ENCODE measurements around the gene P2RY10. TPM values are rescaled to one million over a fixed set of nuclear protein-coding genes. Genes with fewer than 3 reads are reported as not detected.

P2RY10 gene
- total and polyA plus RNA-seq, 2 donors (not counting 3 experiments of a cell fraction or from before 2014, with no cell fraction given), result not detected

DNA sequence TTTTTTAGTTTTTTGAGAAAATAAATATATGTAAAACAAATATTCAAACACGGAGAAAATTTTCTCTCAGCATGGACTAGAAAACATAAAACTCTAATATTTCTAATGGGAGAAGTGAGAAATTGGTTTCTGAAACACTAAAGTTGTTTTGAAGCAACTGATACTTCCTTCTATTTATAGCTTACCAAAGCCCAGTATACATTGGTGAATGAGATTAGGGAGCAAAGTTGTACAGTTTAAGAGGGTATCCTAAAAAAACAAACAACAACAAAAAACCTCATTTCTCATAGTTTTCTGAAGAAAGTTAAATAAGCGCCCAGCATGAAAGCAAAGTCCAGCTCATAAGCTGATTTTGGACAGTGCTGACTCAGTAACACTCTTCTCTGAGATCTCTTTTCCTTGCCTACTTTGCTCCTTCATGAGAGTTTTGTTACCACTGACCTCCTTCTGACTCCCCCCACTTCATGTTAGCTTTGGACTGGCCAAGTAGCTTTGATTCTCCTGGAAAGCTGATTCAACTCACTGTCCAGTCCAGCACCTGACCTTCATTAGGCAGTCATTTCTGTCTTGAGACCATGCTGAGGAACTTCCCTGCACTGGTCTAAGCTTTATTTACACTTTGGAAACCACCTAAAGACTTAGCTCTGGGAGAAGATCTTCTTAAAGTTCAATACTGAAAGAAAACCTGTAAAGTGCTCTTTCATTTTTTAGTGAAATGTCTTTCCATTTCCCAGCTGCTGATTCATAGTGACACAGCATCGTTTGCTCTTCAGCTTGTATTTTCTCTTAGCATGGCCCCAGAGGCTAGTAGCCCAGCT is 21.8 kb upstream of the P2RY10 start:
- CTCF ChIA-PET, result no interaction called here

More for the DNA sequence above, 21.8 kb upstream of the P2RY10 start:
- intact Hi-C loops (cut with micrococcal nuclease), result no loop called here
- no peak overlapping the region for H3K4me2 ChIP-seq (ENCODE audit: insufficient read depth, low read length)
- BruUV-seq (replicated peaks), result no TSS peak
- dilution Hi-C loops (cut with MboI; ENCODE audit: extremely low pct_ligation_motif_present, low sequenced_read_pairs), result no loop called here
- TF ChIP-seq MAX (IDR thresholded peaks at IDR 0.05; ENCODE audit: insufficient read depth, insufficient read length) (no peak), CTCF (IDR thresholded peaks at IDR 0.05; ENCODE audit: extremely low read depth in 1 of 2, insufficient read depth in 1 of 2, low read depth in 1 of 2, low read length in 2 of 2) (no peak), JUN (IDR thresholded peaks at IDR 0.05; ENCODE audit: borderline replicate concordance, insufficient read depth, insufficient read length, low read depth) (no peak), MYC (IDR thresholded peaks at IDR 0.05; ENCODE audit: low read depth, low read length) (no peak), GATA2 (IDR thresholded peaks at IDR 0.05; ENCODE audit: insufficient read depth, insufficient read length, low read depth, low read length) (no peak), POLR2A (IDR thresholded peaks at IDR 0.05; ENCODE audit: low read depth, low read length) (no peak), POLR2AphosphoS5 (IDR thresholded peaks at IDR 0.05; ENCODE audit: insufficient read depth, low read depth, low read length) (no peak), EZH2 (IDR thresholded peaks at IDR 0.05; ENCODE audit: borderline replicate concordance, low read depth, low read length, severe bottlenecking) (no peak), FOS (IDR thresholded peaks at IDR 0.05; ENCODE audit: borderline replicate concordance, insufficient read depth, low read length) (no peak)
- no peak overlapping the region for H3K27ac ChIP-seq (ENCODE audit: insufficient read depth, low read depth, low read length)
- no peaks in the 10 kb centered on the region for H4K20me1 ChIP-seq (replicated peaks; ENCODE audit: control insufficient read depth, extremely low read depth, insufficient read depth, low read length)
- H3K4me3 ChIP-seq (replicated peaks in 1 of 3; ENCODE audit: insufficient read depth in 1 of 3, low read depth in 1 of 3, low read length in 3 of 3), result no peak overlapping the region
- no peak overlapping the region for H2AFZ ChIP-seq (ENCODE audit: low read depth, low read length)
- H3K9ac ChIP-seq (replicated peaks; ENCODE audit: extremely low read depth, insufficient read depth, low read length), result no peak overlapping the region
- no peaks in the 10 kb centered on the region for H3K79me2 ChIP-seq (ENCODE audit: control insufficient read depth, insufficient read depth, low read length)
- no peaks in the 10 kb centered on the region for H3K9me1 ChIP-seq (replicated peaks; ENCODE audit: control insufficient read depth, extremely low read depth, insufficient read depth, low read length)
- H3K36me3 ChIP-seq (ENCODE audit: control insufficient read depth in 2 of 2, extremely low read depth in 1 of 2, insufficient read depth in 2 of 2, low read length in 2 of 2), result no peaks in the 10 kb centered on the region
- DNase-seq (ENCODE audit: low read depth, low spot score) (no peak), FAIRE-seq (no peak)
- no peaks in the 10 kb centered on the region for H3K4me1 ChIP-seq (ENCODE audit: control insufficient read depth, extremely low read depth, insufficient read depth, low read length)
- POLR2A ChIA-PET, result no interaction called here
- H3K27me3 ChIP-seq (ENCODE audit: control insufficient read depth in 2 of 2, insufficient read depth in 2 of 2, low read length in 2 of 2), result no peaks in the 10 kb centered on the region
- H3K9me3 ChIP-seq (replicated peaks; ENCODE audit: control insufficient read depth, insufficient read depth, low read length), result no peaks in the 10 kb centered on the region

Measured in endothelial cell of umbilical vein (primary cell).